GM12892 (cell line): ENCODE measurements around the gene SPON1.

Experiments
- POLR2AphosphoS5 ChIP-seq: IDR thresholded peaks from 2 replicates; pipeline ENCODE4 v1.6.1; 2011; ENCODE audit warnings: low read depth, low read length, control low read depth
- TAF1 ChIP-seq: IDR thresholded peaks from 2 replicates; pipeline ENCODE4 v1.6.1; 2011; ENCODE audit warnings: low read depth, mild to moderate bottlenecking, control low read depth, low read length, borderline replicate concordance

DNA sequence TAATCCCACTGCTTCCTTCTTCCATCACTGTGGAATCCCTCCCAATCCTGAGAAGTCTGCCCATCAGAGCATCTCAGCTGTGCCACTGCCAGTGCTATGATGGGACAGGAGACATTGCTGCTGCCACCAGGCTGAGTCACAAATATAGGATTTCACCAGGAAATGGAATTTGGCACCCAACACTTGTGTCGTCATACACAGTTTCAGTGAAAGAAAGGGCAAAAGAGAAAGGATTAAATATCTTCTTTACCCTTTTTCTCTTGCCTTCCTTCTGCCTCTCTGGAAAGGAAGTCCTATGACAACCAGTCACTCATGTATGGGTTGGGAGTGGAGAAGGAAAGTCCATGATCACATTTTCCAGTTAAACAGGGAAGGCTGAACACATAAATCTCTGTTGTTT, 133.4 kb downstream of the SPON1 start:
- TF ChIP-seq TAF1 (no peak), POLR2AphosphoS5 (no peak)
